GM10266 (cell line): ENCODE measurements around the gene SERPINB1.

Source experiments
- DNase-seq: peaks from one replicate; pipeline ENCODE4 v3.0.0; 2012; ENCODE audit errors: extremely low spot score
- TF ChIP-seq, protein P1 (sequence below): IDR thresholded peaks from 2 replicates; pipeline ENCODE4 v1.5.1; 2012; ENCODE audit warnings: mild to moderate bottlenecking, low read depth; ENCODE audit not compliant: control insufficient read depth, insufficient read depth; ENCODE audit errors: missing control alignments

The SERPINB1 gene

DNA sequence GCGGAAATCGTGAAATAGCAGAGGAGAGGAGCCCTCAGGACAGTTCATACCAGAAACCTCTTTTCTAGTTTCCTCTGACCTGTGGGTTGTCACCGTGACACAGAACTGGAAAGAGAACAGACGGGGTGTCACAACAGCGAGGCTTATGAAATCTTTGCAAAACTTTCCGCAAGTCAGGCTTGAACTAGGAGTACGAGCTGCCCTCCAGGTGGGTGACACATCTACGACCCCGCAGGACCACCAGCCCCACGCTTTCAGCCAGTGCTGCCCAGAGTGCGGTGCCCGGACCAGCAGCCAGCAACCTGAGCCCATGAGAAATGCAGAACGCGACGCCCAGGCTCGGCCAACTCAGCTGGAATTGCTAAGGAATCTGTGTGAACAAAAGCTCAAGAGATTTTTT, 45.7 kb downstream of the SERPINB1 start:
- TF ChIP-seq, protein P1, sequence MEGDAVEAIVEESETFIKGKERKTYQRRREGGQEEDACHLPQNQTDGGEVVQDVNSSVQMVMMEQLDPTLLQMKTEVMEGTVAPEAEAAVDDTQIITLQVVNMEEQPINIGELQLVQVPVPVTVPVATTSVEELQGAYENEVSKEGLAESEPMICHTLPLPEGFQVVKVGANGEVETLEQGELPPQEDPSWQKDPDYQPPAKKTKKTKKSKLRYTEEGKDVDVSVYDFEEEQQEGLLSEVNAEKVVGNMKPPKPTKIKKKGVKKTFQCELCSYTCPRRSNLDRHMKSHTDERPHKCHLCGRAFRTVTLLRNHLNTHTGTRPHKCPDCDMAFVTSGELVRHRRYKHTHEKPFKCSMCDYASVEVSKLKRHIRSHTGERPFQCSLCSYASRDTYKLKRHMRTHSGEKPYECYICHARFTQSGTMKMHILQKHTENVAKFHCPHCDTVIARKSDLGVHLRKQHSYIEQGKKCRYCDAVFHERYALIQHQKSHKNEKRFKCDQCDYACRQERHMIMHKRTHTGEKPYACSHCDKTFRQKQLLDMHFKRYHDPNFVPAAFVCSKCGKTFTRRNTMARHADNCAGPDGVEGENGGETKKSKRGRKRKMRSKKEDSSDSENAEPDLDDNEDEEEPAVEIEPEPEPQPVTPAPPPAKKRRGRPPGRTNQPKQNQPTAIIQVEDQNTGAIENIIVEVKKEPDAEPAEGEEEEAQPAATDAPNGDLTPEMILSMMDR, result no peak
- DNase-seq, result no peak

DNA sequence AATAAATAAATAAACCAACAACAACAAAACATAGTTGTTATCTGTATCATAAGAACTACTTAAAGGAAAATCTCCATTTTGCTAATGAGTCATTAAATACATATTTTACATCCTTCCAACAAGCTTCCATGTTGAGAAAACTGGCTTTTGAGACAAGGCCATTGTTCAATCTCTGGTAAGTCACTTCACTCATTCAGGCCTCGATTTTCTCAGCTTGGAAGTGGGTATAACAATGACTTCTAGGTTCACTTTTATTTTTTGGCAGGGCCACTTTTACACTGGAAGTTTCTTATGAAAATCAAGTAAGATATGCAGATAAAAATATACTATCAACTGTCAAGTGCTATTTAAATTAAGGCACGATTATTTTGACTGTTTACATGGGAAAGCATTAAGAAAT, 46.5 kb downstream of the SERPINB1 start:
- DNase-seq, result no peak
- TF ChIP-seq, protein P1, result no peak

DNA sequence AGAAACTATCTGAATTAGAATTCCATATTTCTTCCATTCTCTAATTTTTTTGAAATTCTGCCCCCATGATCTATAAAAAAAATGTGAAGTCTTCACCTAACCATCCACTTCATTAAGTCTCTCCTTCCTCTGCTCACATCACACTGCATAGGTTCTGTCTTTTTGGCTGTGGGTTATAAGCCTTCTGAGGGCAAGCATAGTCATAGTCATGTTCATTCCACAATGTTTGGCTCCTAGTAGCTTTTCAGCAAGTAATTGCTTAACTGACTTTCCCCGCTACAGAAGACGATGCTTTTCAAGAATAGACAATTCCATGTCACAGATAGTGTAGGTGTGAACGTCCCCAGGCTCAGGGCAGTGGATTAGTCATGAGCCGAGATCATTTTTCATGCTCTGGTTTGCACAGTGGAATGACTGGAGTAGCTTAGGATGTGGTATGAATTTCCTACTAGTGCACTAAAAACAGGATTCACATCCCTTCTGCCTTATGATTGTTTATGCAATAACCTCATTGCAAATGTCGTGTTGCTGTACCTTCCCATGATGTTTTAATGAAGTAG, 47.4 kb downstream of the SERPINB1 start:
- no peak for DNase-seq
- TF ChIP-seq, protein P1, result no peak

DNA sequence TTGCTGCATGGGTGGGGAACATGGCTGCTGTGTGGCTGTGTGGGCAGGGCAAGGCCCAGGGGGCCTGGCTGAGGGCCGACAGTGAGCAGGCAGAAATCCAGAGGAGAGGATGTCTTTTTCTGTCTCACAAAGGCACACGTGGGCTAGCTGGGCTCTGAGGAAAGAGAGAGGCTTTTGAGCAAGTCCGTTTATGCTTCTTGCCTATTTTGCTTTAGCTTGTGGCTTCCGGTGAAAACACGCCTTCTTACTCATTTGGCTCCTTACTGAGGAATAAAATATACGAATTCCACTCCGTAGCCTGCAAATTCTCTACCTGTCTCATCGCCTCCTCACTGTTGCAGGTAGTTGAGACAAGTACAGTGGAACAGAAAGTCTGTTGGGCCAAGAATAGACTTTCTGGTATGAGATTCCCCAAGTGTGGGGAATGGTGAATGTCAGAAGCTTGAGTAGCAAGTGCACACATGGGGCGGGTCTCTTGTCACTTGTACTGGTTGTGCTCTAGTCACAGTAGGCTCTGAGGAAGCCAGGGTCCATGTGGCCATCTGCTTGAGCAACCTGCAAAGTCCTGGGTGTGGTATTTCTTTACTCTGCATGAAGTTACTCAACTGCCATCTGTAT, 48.0 kb downstream of the SERPINB1 start:
- peak; percentile 17 for DNase-seq
- TF ChIP-seq, protein P1, result no peak

DNA sequence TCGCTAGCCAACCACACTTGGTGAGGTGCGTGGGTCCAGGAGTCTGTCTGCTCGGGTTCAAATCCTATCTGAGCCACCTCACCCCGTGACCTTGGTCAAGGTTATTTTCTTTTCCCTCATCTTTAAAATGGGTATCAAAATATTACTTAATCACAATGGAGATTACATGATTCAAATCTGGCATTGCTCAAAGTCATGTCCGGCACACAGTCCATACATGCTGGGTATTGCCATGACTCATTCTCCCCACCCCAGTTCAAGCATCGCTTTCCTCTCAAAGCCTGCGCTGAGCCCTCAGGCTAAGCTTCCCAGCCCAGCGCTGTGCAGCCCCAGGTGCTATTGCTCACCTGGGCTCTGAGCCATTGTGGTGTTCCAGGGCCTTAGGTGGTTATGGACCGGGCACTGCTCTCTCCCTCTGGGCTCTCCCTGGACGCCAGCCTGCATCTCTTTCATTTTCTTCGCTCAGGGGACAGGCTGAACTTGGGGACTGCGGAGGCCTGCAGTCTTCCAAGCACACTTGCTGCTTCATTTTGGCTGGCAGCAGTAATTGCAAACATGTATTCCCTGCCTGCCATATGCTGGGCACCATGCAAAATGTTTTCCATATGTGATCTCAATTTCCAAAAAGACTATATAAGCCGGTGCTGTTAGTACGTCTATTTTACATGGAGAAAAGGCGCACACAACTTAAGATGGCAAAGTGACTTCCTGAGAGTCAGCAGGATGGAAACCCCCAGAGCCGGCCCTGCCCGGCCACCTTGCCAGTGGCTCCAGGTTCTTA, 49.1 kb downstream of the SERPINB1 start:
- TF ChIP-seq, protein P1, result no peak
- DNase-seq, result no peak

DNA sequence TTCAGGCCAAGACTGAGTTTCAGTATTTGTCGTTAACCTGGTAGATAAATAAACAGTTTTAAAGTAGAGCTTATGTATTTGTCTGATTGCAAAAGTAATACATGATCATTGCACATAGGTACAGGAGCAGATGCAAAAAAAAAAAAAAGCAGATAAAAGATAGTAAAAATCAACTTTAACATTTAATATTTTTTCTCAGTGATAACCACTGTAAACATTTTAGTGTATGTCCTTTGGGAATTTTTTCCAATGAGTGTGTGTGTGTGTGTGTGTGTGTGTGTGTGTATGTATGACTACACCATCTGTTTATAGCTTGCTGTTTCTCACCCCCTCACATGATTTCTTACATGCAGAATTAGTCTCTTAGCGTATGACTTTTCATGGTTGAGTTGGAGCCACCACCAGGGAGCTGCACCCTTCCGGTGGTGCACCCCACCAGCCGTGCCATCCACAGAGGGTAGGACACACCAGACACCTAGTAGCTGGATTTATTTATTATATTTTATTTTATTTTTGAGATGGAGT, 50.2 kb downstream of the SERPINB1 start:
- TF ChIP-seq, protein P1, result no peak
- DNase-seq, result no peak
